Sigmoid colon (tissue), 4 donors: ENCODE results near the gene ABCC6.

Source experiments
- CTCF ChIP-seq, 4 experiments: fragments of 450-650 bp in 3 of 4; fragments of 200-600 bp in 1 of 4; IDR thresholded peaks; one replicate each; pipeline ENCODE4 v1.5.1; 2016 to 2019; ENCODE audit warnings: antibody characterized with exemption in 4 of 4, mild to moderate bottlenecking in 3 of 4, moderate library complexity in 2 of 4
- EP300 ChIP-seq, 4 donors: sonication (generic); formaldehyde crosslinking; IDR thresholded peaks; one replicate each; pipeline ENCODE4 v1.6.1; 2017; ENCODE audit warnings: antibody characterized with exemption in 4 of 4
- POLR2A ChIP-seq, 2 donors: fragments of 450-650 bp; IDR thresholded peaks; one replicate each; pipeline ENCODE4 v1.6.1; 2016; ENCODE audit warnings: antibody characterized with exemption in 2 of 2, mild to moderate bottlenecking in 2 of 2, moderate library complexity in 2 of 2

GRCh38 chr16:16163109-16163508, 60.2 kb downstream of the ABCC6 start:
- TF ChIP-seq CTCF (IDR thresholded peaks at IDR 0.05) (no peak), POLR2A (IDR thresholded peaks at IDR 0.05) (no peak), EP300 (IDR thresholded peaks at IDR 0.05) (no peak)
